PC-3 (cell line): Measurements from ENCODE around the gene SLC36A1.

Experiments used
- EZH2 ChIP-seq: fragments of 300-600 bp; sonication (generic); IDR thresholded peaks from one replicate; pipeline ENCODE4 v1.6.1; 2017; ENCODE audit warnings: antibody characterized with exemption, mild to moderate bottlenecking, low read length; ENCODE audit not compliant: unreplicated experiment
- EZH2phosphoT487 ChIP-seq: fragments of 300-600 bp; sonication (generic); IDR thresholded peaks from 2 replicates; pipeline ENCODE4 v1.6.1; 2018; ENCODE audit warnings: mild to moderate bottlenecking, antibody characterized with exemption, low read length, borderline replicate concordance
- TF ChIP-seq, protein P1 (sequence below): fragments of 300-600 bp; sonication (generic); conservative IDR thresholded peaks from 2 replicates; pipeline ENCODE4 v1.5.1; 2017; ENCODE audit warnings: antibody characterized with exemption, low read depth, mild to moderate bottlenecking, low read length

DNA sequence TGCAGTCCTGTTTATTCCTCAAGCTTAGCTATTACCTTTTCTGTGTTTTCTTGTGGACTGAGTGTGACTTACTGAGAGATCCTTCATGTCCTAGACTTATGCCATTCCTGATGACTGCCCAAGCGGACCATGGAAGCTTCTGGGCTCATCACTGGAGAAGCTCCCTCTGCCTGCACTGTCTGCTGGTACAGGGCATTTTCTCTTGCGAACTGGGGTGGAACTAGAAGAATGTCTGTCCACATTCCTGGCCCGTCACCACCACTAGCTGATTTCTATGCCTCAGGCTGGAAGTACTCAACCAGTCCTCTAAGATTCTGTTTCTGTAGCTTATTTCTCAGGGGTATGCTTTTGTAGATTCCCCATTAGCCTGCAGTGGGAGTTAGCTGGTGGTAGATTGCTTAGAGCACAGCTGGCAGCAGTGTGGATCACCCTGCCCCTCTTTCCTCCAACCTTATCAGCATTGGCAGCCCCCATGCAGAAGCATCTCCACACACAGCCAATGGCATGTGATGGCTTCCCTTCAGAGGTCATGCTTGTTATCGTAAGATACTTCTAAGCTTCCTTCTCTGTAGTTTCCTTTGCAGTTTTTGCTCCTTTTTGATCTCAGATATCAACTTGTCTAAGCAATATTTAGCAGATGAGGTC is 12.4 kb downstream of the SLC36A1 start:
- TF ChIP-seq, protein P1, sequence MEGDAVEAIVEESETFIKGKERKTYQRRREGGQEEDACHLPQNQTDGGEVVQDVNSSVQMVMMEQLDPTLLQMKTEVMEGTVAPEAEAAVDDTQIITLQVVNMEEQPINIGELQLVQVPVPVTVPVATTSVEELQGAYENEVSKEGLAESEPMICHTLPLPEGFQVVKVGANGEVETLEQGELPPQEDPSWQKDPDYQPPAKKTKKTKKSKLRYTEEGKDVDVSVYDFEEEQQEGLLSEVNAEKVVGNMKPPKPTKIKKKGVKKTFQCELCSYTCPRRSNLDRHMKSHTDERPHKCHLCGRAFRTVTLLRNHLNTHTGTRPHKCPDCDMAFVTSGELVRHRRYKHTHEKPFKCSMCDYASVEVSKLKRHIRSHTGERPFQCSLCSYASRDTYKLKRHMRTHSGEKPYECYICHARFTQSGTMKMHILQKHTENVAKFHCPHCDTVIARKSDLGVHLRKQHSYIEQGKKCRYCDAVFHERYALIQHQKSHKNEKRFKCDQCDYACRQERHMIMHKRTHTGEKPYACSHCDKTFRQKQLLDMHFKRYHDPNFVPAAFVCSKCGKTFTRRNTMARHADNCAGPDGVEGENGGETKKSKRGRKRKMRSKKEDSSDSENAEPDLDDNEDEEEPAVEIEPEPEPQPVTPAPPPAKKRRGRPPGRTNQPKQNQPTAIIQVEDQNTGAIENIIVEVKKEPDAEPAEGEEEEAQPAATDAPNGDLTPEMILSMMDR = no peak
- TF ChIP-seq EZH2phosphoT487 (no peak), EZH2 (no peak)
